GM12878 (cell line): Measurements from ENCODE around the gene COX19. TPM values are rescaled to one million over a fixed set of nuclear protein-coding genes. Genes with fewer than 3 reads are reported as not detected.

Source experiments
- ASH2L ChIP-seq: fragments of 300-600, 200-600 bp; sonication (generic); IDR thresholded peaks from 2 replicates; pipeline ENCODE4 v1.6.1; 2017; ENCODE audit warnings: low read depth, mild to moderate bottlenecking, borderline replicate concordance
- BACH1 ChIP-seq: fragments of 450-650 bp; IDR thresholded peaks from 2 replicates; pipeline ENCODE4 v1.6.1; 2017; ENCODE audit warnings: mild to moderate bottlenecking, borderline replicate concordance
- BRCA1 ChIP-seq: IDR thresholded peaks from 2 replicates; pipeline ENCODE4 v1.6.1; 2011; ENCODE audit warnings: low read depth, low read length, improper control_type of control experiment
- CBX3 ChIP-seq: fragments of 200-600 bp; sonication (generic); IDR thresholded peaks from 2 replicates; pipeline ENCODE4 v1.6.1; 2016; ENCODE audit warnings: low read depth, borderline replicate concordance
- CBX5 ChIP-seq: sonication (generic); IDR thresholded peaks from 2 replicates; pipeline ENCODE4 v1.6.1; 2016; ENCODE audit warnings: low read depth, moderate library complexity, mild to moderate bottlenecking, inconsistent platforms
- CHD2 ChIP-seq: IDR thresholded peaks from 2 replicates; pipeline ENCODE4 v1.6.1; 2011; ENCODE audit warnings: low read depth, low read length, improper control_type of control experiment, borderline replicate concordance
- EP300 ChIP-seq, 2 experiments: fragments of 150-350 bp in 1 of 2; IDR thresholded peaks; 2 replicates each; pipeline ENCODE4 v1.6.1; 2011 to 2012; ENCODE audit warnings: low read depth in 2 of 2, low read length in 2 of 2, borderline replicate concordance in 1 of 2, improper control_type of control experiment in 1 of 2, inconsistent platforms in 1 of 2; ENCODE audit not compliant: control insufficient read depth in 1 of 2
- FOXK2 ChIP-seq: fragments of 450-650 bp; IDR thresholded peaks from 2 replicates; pipeline ENCODE4 v1.6.1; 2017; ENCODE audit warnings: mild to moderate bottlenecking, moderate library complexity
- FOXM1 ChIP-seq: IDR thresholded peaks from 2 replicates; pipeline ENCODE4 v1.6.1; 2012; ENCODE audit warnings: low read depth, mild to moderate bottlenecking, inconsistent platforms, low read length, moderate library complexity
- HDAC6 ChIP-seq: fragments of 200-600 bp; sonication (generic); IDR thresholded peaks from one replicate; pipeline ENCODE4 v1.8.0; 2017; ENCODE audit warnings: antibody characterized with exemption; ENCODE audit not compliant: unreplicated experiment
- KAT2A ChIP-seq: conservative IDR thresholded peaks from 2 replicates; pipeline ENCODE4 v1.6.1; 2011; ENCODE audit warnings: low read depth, low read length; ENCODE audit not compliant: control insufficient read depth
- MEF2B ChIP-seq: fragments of 450-650 bp; IDR thresholded peaks from 2 replicates; pipeline ENCODE4 v1.6.1; 2018; ENCODE audit warnings: mild to moderate bottlenecking, moderate library complexity; ENCODE audit not compliant: partially characterized antibody, poor library complexity, severe bottlenecking
- NFYA ChIP-seq: IDR thresholded peaks from 2 replicates; pipeline ENCODE4 v1.6.1; 2011; ENCODE audit warnings: low read depth, mild to moderate bottlenecking, low read length, improper control_type of control experiment, borderline replicate concordance
- POU2F2 ChIP-seq: IDR thresholded peaks from 3 replicates; pipeline ENCODE4 v1.6.1; 2011; ENCODE audit warnings: low read depth, mild to moderate bottlenecking, low read length, borderline replicate concordance
- RAD51 ChIP-seq: fragments of 450-650 bp; IDR thresholded peaks from 2 replicates; pipeline ENCODE4 v1.6.1; 2016; ENCODE audit warnings: moderate library complexity, mild to moderate bottlenecking, inconsistent platforms
- RBBP5 ChIP-seq: fragments of 200-600 bp; sonication (generic); conservative IDR thresholded peaks from 2 replicates; pipeline ENCODE4 v1.6.1; 2016
- RFX5 ChIP-seq: IDR thresholded peaks from 2 replicates; pipeline ENCODE4 v1.6.1; 2011; ENCODE audit warnings: low read depth, low read length, improper control_type of control experiment
- STAT1 ChIP-seq: fragments of 450-650 bp; conservative IDR thresholded peaks from 2 replicates; pipeline ENCODE4 v1.6.1; 2014; ENCODE audit warnings: antibody characterized with exemption, mild to moderate bottlenecking
- TARDBP ChIP-seq: IDR thresholded peaks from 2 replicates; pipeline ENCODE4 v1.6.1; 2016; ENCODE audit warnings: borderline replicate concordance
- polyA plus RNA-seq, 11 experiments: library from polyadenylated mRNA; depleted of rRNA in 4 of 11; unstranded in 6 of 11; stranded (reverse) in 5 of 11; fragments of >200 nt; fragmentation: Nextera tagmentation in 4 of 11; fragmentation: Illumina TruSeq in 1 of 11; extraction: Ambion mirVana in 4 of 11; extraction: Trizol in 1 of 11; gene quantifications; 1 replicate in 1 of 11; 2 replicates in 10 of 11; pipeline versions ENCODE4 v1.2.1 to v1.2.3, GENCODE V29; 2011 to 2016; ENCODE audit warnings: inconsistent platforms in 2 of 11, missing spikeins in 2 of 11, low read depth in 1 of 11
- total RNA-seq, 4 experiments: library from RNA; depleted of rRNA in 3 of 4; stranded (reverse); fragments of >200 nt in 3 of 4; fragmentation: Illumina TruSeq in 1 of 4; extraction: Trizol in 1 of 4; gene quantifications; 2 replicates each; pipeline versions ENCODE4 v1.2.1 to v1.2.3, GENCODE V29; 2013 to 2021
- TF ChIP-seq, protein P1 (sequence below): IDR thresholded peaks from 2 replicates; pipeline ENCODE4 v1.6.1; 2011; ENCODE audit warnings: borderline replicate concordance, low read depth, mild to moderate bottlenecking, moderate library complexity, low read length; ENCODE audit not compliant: insufficient read depth, poor library complexity, severe bottlenecking
- TF ChIP-seq, protein P2 (sequence below): fragments of 450-650 bp; IDR thresholded peaks from 2 replicates; pipeline ENCODE4 v1.6.1; 2018; ENCODE audit warnings: borderline replicate concordance, mild to moderate bottlenecking; ENCODE audit not compliant: partially characterized antibody
- TF ChIP-seq, protein P3 (sequence below): fragments of 450-650 bp; IDR thresholded peaks from 2 replicates; pipeline ENCODE4 v1.6.1; 2014; ENCODE audit warnings: mild to moderate bottlenecking
- TF ChIP-seq, protein P4 (sequence below): IDR thresholded peaks from 2 replicates; pipeline ENCODE4 v1.6.1; 2011; ENCODE audit warnings: low read depth, mild to moderate bottlenecking, low read length, moderate library complexity, borderline replicate concordance; ENCODE audit errors: extremely low read depth
- TF ChIP-seq, protein P5 (sequence below): IDR thresholded peaks from 2 replicates; pipeline ENCODE4 v1.6.1; 2012; ENCODE audit warnings: low read length, inconsistent platforms

COX19 gene
- total and polyA plus RNA-seq, 10 of the 15 experiments (the other 5 are each of a cell fraction or from before 2014, with no cell fraction given) = 3.7 to 17.9 (median 10.8) TPM

DNA sequence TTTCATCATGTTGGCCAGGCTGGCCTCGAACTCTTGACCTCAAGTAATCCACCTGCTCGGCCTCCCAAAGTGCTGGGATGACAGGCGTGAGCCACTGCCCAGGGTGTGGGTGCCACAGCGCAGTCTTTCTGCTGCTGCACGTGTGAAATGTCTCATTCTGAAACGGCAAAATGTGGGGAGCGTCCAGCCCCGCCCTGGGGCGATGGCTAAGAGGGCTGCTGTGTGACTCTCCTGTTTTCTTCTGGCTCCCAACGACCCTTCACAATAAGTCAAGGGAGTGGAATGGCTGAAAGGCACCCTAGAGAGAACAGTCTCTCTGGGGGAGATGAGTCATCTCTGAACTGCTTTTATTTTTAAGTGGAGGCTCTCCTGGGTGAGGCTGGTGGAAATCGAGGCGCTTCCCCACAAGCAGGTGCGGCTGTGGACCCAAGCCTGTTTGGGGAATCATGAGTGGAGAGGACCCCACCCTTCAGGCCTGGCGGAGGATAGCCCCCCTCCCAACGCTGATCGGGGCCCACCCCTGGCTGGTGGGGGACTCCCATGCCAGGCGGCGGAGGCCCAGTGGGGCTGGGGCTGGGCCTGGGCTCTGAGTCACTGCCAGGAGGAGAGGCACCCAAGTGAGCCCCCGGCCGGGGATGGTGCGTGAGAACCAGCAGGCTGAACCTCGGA, 38.8 kb downstream of the COX19 start (continued):
- TF ChIP-seq, protein P1, sequence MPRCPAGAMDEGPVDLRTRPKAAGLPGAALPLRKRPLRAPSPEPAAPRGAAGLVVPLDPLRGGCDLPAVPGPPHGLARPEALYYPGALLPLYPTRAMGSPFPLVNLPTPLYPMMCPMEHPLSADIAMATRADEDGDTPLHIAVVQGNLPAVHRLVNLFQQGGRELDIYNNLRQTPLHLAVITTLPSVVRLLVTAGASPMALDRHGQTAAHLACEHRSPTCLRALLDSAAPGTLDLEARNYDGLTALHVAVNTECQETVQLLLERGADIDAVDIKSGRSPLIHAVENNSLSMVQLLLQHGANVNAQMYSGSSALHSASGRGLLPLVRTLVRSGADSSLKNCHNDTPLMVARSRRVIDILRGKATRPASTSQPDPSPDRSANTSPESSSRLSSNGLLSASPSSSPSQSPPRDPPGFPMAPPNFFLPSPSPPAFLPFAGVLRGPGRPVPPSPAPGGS = no peak
- TF ChIP-seq FOXM1 (0 out of 2 replicates have a peak, but pooled peaks have one; percentile 32), ASH2L (no peak), RBBP5 (no peak), CBX5 (peak; percentile 54; the same call in 1 of the 2 replicates), BRCA1 (no peak), MEF2B (peak; percentile 99), EP300 (IDR thresholded peaks at IDR 0.05; ENCODE audit: borderline replicate concordance in 1 of 2, control insufficient read depth in 1 of 2, low read depth in 2 of 2, low read length in 2 of 2) (no peak), FOXK2 (no peak), KAT2A (no peak), CBX3 (no peak), POU2F2 (peak; percentile 28; the same call in 1 of the 3 replicates), HDAC6 (no peak), RAD51 (peak; percentile 44; the same call in 1 of the 2 replicates), TARDBP (no peak), CHD2 (no peak), RFX5 (no peak), STAT1 (no peak), NFYA (no peak), BACH1 (peak; percentile 42; the same call in 1 of the 2 replicates)
- TF ChIP-seq, protein P2, sequence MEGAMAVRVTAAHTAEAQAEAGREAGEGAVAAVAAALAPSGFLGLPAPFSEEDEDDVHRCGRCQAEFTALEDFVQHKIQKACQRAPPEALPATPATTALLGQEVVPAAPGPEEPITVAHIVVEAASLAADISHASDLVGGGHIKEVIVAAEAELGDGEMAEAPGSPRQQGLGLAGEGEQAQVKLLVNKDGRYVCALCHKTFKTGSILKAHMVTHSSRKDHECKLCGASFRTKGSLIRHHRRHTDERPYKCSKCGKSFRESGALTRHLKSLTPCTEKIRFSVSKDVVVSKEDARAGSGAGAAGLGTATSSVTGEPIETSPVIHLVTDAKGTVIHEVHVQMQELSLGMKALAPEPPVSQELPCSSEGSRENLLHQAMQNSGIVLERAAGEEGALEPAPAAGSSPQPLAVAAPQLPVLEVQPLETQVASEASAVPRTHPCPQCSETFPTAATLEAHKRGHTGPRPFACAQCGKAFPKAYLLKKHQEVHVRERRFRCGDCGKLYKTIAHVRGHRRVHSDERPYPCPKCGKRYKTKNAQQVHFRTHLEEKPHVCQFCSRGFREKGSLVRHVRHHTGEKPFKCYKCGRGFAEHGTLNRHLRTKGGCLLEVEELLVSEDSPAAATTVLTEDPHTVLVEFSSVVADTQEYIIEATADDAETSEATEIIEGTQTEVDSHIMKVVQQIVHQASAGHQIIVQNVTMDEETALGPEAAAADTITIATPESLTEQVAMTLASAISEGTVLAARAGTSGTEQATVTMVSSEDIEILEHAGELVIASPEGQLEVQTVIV = no peak
- TF ChIP-seq, protein P3, sequence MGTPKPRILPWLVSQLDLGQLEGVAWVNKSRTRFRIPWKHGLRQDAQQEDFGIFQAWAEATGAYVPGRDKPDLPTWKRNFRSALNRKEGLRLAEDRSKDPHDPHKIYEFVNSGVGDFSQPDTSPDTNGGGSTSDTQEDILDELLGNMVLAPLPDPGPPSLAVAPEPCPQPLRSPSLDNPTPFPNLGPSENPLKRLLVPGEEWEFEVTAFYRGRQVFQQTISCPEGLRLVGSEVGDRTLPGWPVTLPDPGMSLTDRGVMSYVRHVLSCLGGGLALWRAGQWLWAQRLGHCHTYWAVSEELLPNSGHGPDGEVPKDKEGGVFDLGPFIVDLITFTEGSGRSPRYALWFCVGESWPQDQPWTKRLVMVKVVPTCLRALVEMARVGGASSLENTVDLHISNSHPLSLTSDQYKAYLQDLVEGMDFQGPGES = no peak
- TF ChIP-seq, protein P4, sequence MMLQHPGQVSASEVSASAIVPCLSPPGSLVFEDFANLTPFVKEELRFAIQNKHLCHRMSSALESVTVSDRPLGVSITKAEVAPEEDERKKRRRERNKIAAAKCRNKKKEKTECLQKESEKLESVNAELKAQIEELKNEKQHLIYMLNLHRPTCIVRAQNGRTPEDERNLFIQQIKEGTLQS = no peak
- TF ChIP-seq, protein P5, sequence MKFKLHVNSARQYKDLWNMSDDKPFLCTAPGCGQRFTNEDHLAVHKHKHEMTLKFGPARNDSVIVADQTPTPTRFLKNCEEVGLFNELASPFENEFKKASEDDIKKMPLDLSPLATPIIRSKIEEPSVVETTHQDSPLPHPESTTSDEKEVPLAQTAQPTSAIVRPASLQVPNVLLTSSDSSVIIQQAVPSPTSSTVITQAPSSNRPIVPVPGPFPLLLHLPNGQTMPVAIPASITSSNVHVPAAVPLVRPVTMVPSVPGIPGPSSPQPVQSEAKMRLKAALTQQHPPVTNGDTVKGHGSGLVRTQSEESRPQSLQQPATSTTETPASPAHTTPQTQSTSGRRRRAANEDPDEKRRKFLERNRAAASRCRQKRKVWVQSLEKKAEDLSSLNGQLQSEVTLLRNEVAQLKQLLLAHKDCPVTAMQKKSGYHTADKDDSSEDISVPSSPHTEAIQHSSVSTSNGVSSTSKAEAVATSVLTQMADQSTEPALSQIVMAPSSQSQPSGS = peak; percentile 64
